DND-41 (cell line): Measurements from ENCODE around the gene ADAM33.

Experiments used
- ATAC-seq: fragments of 200-7000 bp; cut with Tn5 transposase; 3 replicates; pipeline ENCODE4 v1.9.1; 2021; ENCODE audit warnings: low read depth; ENCODE audit not compliant: insufficient read depth
- DNase-seq: peaks from one replicate; pipeline ENCODE4 v3.0.0-alpha.2; 2020
- H2AFZ ChIP-seq: 2 replicates; pipeline ENCODE4 v1.6.0; 2012; ENCODE audit warnings: low read depth, low read length
- H3K27ac ChIP-seq: 2 replicates; pipeline ENCODE4 v1.5.1; 2012; ENCODE audit warnings: low read length, inconsistent platforms
- H3K27me3 ChIP-seq: fragments of 200-600 bp; sonication (generic); 2 replicates; pipeline ENCODE4 v1.6.0; 2012; ENCODE audit warnings: low read length, mild to moderate bottlenecking, inconsistent platforms; ENCODE audit not compliant: insufficient read depth, poor library complexity
- H3K36me3 ChIP-seq: 2 replicates; pipeline ENCODE4 v1.5.1; 2012; ENCODE audit warnings: low read length, inconsistent platforms; ENCODE audit not compliant: insufficient read depth
- H3K4me1 ChIP-seq: 2 replicates; pipeline ENCODE4 v1.5.1; 2012; ENCODE audit warnings: mild to moderate bottlenecking, low read length; ENCODE audit not compliant: insufficient read depth
- H3K4me2 ChIP-seq: 2 replicates; pipeline ENCODE4 v1.6.0; 2012; ENCODE audit warnings: mild to moderate bottlenecking, moderate library complexity, low read length, inconsistent platforms; ENCODE audit not compliant: insufficient read depth
- H3K4me3 ChIP-seq, 2 experiments: fragments of 200-600 bp in 1 of 2; shearing (Covaris generic) in 1 of 2; 2 replicates each; pipeline ENCODE4 v1.5.1; 2012 to 2016; ENCODE audit warnings: inconsistent platforms in 2 of 2, low read length in 2 of 2, mild to moderate bottlenecking in 2 of 2, low read depth in 1 of 2, moderate library complexity in 1 of 2
- H3K79me2 ChIP-seq: 2 replicates; pipeline ENCODE4 v1.6.0; 2012; ENCODE audit warnings: low read length, inconsistent platforms; ENCODE audit not compliant: insufficient read depth
- H3K9ac ChIP-seq: 2 replicates; pipeline ENCODE4 v1.6.0; 2012; ENCODE audit warnings: low read depth, mild to moderate bottlenecking, inconsistent platforms, low read length, moderate library complexity
- H3K9me3 ChIP-seq: 2 replicates; pipeline ENCODE4 v1.5.1; 2012; ENCODE audit warnings: low read length, moderate library complexity, mild to moderate bottlenecking, inconsistent platforms; ENCODE audit not compliant: insufficient read depth, severe bottlenecking
- H4K20me1 ChIP-seq: 2 replicates; pipeline ENCODE4 v1.6.0; 2012; ENCODE audit warnings: low read length; ENCODE audit not compliant: insufficient read depth
- CTCF ChIP-seq: IDR thresholded peaks from 2 replicates; pipeline ENCODE4 v1.5.1; 2012; ENCODE audit warnings: borderline replicate concordance, low read length, moderate library complexity, mild to moderate bottlenecking; ENCODE audit not compliant: poor library complexity, severe bottlenecking; ENCODE audit errors: extremely low read depth
- EZH2 ChIP-seq: IDR thresholded peaks from 3 replicates; pipeline ENCODE4 v1.6.1; 2012; ENCODE audit warnings: borderline replicate concordance, low read depth, mild to moderate bottlenecking, moderate library complexity, low read length, inconsistent platforms; ENCODE audit not compliant: severe bottlenecking

The ADAM33 gene

GRCh38 chr20:3671986-3672546 is 9.7 kb downstream of the ADAM33 start:
- no peak for TF ChIP-seq EZH2
- no peak for TF ChIP-seq CTCF
- DNase-seq, result no peak
- H3K27ac ChIP-seq, result no peak overlapping the region
- peaks cover 25% of the 10 kb centered on the region for H4K20me1 ChIP-seq
- H3K79me2 ChIP-seq, result no peaks in the 10 kb centered on the region
- no peak overlapping the region for H3K4me3 ChIP-seq
- ATAC-seq, result no peak
- H3K4me2 ChIP-seq, result no peak overlapping the region
- H2AFZ ChIP-seq, result no peak overlapping the region
- no peaks in the 10 kb centered on the region for H3K9me3 ChIP-seq
- no peaks in the 10 kb centered on the region for H3K36me3 ChIP-seq
- H3K9ac ChIP-seq, result no peak overlapping the region
- peaks cover 4% of the 10 kb centered on the region for H3K4me1 ChIP-seq
- peaks cover 4% of the 10 kb centered on the region for H3K27me3 ChIP-seq

GRCh38 chr20:3670945-3671344 is 10.9 kb downstream of the ADAM33 start:
- H3K4me1 ChIP-seq, result no peaks in the 10 kb centered on the region
- DNase-seq (no peak), ATAC-seq (no peak; the same call in 2 of the 3 replicates)

GRCh38 chr20:3670511-3670910 is 11.3 kb downstream of the ADAM33 start:
- peak; percentile 17; the same call in 1 of the 3 replicates for ATAC-seq
- peaks cover 4% of the 10 kb centered on the region for H3K27me3 ChIP-seq

More at GRCh38 chr20:3670945-3671344, 10.9 kb downstream of the ADAM33 start:
- Histone ChIP-seq H3K79me2 (no peaks in the 10 kb centered on the region), H2AFZ (no peak overlapping the region), H3K36me3 (no peaks in the 10 kb centered on the region), H4K20me1 (peaks cover 25% of the 10 kb centered on the region), H3K9ac (no peak overlapping the region), H3K9me3 (no peaks in the 10 kb centered on the region), H3K27ac (no peak overlapping the region), H3K27me3 (peaks cover 4% of the 10 kb centered on the region), H3K4me3 (no peak overlapping the region), H3K4me2 (no peak overlapping the region)
- TF ChIP-seq CTCF (no peak), EZH2 (no peak)

More at GRCh38 chr20:3670511-3670910, 11.3 kb downstream of the ADAM33 start:
- Histone ChIP-seq H4K20me1 (peaks cover 25% of the 10 kb centered on the region), H3K9ac (no peak overlapping the region), H3K27ac (no peak overlapping the region), H3K9me3 (no peaks in the 10 kb centered on the region), H3K4me1 (no peaks in the 10 kb centered on the region), H3K36me3 (no peaks in the 10 kb centered on the region), H3K4me2 (no peak overlapping the region), H3K79me2 (no peaks in the 10 kb centered on the region), H3K4me3 (no peak overlapping the region), H2AFZ (no peak overlapping the region)
- DNase-seq, result no peak
- TF ChIP-seq EZH2, result no peak
- peak; percentile 27 for TF ChIP-seq CTCF
